Activated T-cell treated with anti-CD3 and anti-CD28 coated beads, Interleukin-2, amount 50 U/mL, for 48 hours (primary cell): ENCODE data around the gene RCAN2.

ENCODE experiments used
- DNase-seq, 2 experiments: peaks; one replicate each; pipeline ENCODE4 v3.0.0-alpha.2; 2020

The RCAN2 gene

GRCh38 chr6:46491201-46491627 is at the start of gene RCAN2:
TSS of gene RCAN2 (minus strand) at chr6:46491449.
- peak; percentile 46 to 53 for DNase-seq

- no peak for DNase-seq
Observed at GRCh38 chr6:46539866-46540265, 48.6 kb upstream of the RCAN2 start.

GRCh38 chr6:46538800-46539480 is 47.7 kb upstream of the RCAN2 start:
- no peak for DNase-seq

- DNase-seq: no peak
Observed at GRCh38 chr6:46530896-46531295, 39.6 kb upstream of the RCAN2 start.

GRCh38 chr6:46528961-46529750 is 37.9 kb upstream of the RCAN2 start:
- DNase-seq: no peak

- DNase-seq: no peak
Observed at GRCh38 chr6:46526607-46527006, 35.4 kb upstream of the RCAN2 start.

GRCh38 chr6:46525583-46525982 is 34.3 kb upstream of the RCAN2 start:
- DNase-seq: no peak

GRCh38 chr6:46521464-46521971 is 30.3 kb upstream of the RCAN2 start:
- no peak for DNase-seq

- DNase-seq: no peak
Observed at GRCh38 chr6:46517202-46517601, 26.0 kb upstream of the RCAN2 start.

- DNase-seq: no peak
Observed at GRCh38 chr6:46513533-46513932, 22.3 kb upstream of the RCAN2 start.

GRCh38 chr6:46511320-46511719 is 20.1 kb upstream of the RCAN2 start:
- DNase-seq: no peak

GRCh38 chr6:46510651-46511050 is 19.4 kb upstream of the RCAN2 start:
- DNase-seq: no peak

- DNase-seq: no peak
Observed at GRCh38 chr6:46509981-46510510, 18.8 kb upstream of the RCAN2 start.

GRCh38 chr6:46509063-46509462 is 17.8 kb upstream of the RCAN2 start:
- no peak for DNase-seq

- no peak for DNase-seq
Observed at GRCh38 chr6:46507426-46507825, 16.2 kb upstream of the RCAN2 start.

- DNase-seq: no peak
Observed at GRCh38 chr6:46505693-46506512, 14.7 kb upstream of the RCAN2 start.

- DNase-seq: no peak
Observed at GRCh38 chr6:46504242-46504641, 13.0 kb upstream of the RCAN2 start.

- DNase-seq: no peak
Observed at GRCh38 chr6:46502486-46503119, 11.4 kb upstream of the RCAN2 start.

- DNase-seq: no peak
Observed at GRCh38 chr6:46501136-46502089, 10.2 kb upstream of the RCAN2 start.

GRCh38 chr6:46500382-46500781 is 9.1 kb upstream of the RCAN2 start:
- no peak for DNase-seq
